Measurements from ENCODE around the gene SH3PXD2A.

SH3PXD2A gene

DNA sequence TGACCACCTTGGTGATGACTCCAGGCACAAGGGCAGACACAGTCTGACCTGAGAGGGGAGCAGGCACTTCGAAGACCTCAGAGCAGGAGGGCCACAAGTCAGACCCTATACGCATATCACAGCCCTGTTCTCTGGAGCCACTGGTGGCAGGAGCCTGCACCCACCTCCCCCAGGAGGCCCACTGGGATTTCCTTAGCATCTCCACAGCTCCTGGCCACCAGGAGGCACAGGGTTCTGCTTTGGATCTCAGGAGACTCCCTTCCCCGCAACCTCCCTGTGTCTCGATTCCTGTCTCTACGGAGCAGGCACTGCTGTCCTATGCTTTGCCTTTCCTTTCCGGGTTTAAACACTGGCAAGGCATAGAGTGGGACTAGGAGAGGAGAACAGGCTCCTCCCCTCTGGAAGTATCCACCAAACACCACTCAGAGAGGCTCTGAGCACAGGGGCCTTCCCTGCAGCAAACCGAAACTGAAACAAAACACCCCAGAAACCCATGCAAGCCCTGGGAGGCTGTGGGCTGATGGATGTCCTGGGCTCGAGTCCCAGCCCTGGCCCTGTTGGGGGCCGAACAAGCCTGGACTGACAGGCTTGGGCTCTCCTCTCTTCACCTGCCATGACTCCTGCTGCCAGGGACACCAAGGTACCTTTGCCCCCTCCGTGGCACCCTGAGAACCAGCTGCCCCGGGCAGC lies 195.6 kb downstream of the SH3PXD2A start:
- no peak for DNase-seq

DNA sequence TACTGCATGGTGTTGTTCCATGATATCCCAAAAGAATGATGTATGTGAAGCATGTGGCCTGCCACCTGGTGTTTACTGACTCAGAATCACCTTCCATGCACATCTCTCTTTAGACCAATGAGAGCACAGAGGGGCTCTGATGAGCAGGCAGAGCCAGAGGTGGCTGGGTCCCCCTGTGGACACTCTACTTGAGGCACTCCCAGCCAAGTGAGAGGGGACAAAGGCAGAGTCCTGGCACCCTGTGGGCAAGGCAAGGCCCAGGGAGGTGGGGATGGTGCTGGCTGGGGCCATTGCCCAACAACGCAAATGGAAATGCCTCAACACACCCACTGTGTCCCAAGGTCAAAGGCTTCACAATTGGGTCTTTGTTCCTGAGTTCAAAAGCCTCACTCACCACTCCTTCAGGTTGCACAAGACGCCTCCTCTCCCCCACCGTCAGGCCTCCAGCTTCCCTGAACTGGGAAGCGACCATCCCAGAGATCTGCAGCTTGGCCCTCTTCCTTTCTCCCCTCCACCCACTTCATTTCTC lies 197.3 kb downstream of the SH3PXD2A start:
- DNase-seq: no peak

DNA sequence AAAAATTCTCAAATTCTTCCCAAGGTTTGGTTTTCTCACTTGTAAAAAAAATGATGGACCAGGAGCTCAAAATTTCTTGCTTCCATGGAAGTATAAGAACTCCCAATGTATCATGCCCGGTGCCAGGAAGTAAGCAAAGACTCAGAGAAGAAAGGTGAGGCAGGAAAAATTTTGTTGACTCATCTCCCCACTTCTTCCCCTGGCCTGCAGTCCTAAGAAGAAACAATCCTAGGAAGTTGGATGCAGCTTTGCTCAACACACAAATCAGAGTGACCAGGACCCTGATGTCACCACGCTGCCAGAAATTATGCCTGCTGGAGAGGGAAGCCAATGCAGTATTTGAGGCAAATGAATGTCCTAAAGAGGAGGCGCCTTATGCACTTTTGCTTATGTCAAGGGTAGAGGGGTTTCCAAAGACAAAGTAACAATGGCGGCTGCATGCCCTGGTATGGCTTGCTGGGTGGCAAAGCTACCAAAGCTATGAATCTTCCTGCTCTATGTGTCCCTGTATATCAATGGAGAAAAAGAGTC lies 198.2 kb downstream of the SH3PXD2A start:
- DNase-seq: no peak

DNA sequence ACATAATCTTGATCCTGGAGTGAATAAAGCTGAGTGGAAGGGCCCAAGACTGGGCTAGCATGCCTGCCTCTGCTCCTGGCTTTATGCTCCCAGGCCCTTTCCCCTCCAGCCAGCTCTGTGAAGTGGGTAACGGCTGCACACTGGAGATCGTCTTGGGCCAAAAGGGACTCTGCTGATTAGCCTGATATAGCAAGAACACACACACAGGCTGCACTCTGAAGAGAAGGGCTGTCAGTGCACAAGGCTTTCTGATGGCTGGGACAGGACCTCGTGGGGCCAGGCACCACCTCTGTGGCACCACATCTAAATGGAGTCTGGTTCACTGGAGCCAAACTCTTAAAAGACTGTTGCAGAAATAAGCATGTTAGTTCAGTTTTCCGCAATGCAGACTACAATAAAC lies 200.5 kb downstream of the SH3PXD2A start:
- no peak for DNase-seq

DNA sequence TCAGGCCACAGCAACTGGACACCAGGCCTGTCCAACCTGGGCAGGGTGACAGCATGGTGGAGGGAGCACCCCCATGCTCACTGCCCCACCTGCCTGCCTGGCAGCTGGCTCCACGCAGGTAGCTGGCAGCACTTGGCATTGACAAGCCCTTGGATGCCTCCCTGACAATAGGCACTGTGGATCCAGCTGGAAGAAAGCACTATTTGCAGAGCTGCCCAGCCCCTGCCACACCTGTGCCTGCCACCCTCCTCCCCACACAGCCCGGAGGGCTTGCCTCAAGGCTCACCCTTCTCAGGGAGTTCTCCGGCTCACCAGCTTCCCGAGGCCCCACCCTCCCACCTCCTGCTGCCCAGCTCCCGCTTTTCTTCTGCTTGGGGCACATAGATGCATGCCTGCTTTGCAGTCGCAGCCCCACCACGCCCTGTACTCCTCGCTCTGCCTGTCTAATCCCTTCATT lies 201.8 kb downstream of the SH3PXD2A start:
- no peak for DNase-seq

DNA sequence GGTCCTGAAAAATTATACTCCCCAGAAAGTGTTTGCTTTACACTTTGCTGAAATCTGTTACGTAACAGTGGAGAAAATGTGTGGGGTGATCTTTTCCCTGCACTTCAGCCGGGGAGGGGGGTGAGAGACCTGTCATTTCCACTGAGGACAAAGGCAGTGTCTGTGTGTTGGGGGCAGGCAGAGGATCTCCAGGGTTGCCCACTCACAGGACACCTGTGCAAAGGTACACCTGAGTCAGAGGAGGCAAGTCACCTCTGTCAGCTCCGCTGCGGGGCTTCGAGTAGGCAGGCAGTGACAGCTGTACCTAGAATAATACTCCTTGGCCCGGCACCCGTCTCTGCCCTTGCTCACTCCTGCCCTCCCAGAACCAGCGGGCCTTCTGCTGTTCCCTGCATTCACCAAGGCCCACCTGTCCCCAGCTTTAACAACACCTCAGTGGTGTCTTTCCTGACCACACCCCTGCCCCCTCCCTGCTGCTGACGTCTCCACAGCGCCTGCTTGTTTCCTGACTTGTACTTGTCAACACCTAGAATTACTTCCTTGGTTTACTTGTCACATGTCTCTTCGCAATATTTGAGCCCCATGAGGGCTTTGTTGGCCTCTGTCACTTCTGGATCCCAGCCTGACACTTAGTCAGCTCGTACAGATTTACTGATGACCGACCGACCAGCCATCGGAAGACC lies 202.6 kb downstream of the SH3PXD2A start:
- no peak for DNase-seq

DNA sequence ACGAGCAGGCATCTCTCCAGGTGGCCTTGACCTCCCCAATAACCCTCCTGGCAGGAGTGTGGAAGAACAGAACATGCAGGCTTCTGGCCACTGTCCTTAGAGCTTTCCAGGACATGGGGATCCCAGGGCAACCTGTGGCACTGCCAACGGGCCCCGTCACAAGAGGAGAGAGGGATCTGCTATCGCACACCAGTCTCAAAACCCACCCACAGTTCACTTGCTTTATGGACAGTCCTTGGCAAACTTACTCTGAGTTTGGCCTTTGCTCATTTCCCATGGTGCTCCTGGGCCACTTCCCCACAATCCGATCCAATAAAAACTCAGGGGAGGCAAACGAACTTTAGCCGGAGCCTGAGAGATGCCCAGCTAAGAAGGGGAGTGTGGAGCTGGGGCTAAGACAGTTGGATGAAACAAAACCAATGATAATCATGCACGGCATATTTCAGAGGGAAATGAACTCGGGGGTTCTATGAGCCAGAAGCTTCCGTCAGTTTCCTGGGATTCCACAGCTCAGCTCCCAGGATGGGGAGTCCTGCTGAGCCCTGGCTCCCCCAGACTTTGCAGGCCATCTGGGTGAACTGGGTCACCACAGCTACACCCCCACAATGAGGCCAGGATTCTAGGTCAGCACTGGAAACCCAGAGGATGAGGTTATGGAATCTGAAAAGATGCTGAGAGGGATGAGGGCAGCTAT lies 203.4 kb downstream of the SH3PXD2A start:
- DNase-seq: no peak

DNA sequence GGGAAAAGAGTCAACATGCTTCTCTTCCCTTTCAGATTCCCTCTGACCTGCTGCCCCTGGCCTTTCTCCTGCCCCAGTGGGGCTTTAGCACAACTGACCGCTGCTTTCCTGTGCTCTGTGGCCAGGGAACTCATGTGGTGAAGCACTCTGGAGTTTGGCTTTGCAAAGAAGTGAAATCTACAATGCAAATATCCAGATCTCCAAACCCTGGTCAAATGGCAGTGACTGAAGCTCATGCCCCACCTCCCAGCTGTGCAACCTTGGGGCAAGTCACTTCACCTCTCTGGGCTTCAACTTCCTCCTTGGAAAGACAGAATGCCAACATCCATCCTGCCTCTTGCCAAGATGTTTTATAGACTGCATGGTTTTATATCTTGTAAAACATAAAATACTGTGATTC lies 204.0 kb downstream of the SH3PXD2A start:
- no peak for DNase-seq

DNA sequence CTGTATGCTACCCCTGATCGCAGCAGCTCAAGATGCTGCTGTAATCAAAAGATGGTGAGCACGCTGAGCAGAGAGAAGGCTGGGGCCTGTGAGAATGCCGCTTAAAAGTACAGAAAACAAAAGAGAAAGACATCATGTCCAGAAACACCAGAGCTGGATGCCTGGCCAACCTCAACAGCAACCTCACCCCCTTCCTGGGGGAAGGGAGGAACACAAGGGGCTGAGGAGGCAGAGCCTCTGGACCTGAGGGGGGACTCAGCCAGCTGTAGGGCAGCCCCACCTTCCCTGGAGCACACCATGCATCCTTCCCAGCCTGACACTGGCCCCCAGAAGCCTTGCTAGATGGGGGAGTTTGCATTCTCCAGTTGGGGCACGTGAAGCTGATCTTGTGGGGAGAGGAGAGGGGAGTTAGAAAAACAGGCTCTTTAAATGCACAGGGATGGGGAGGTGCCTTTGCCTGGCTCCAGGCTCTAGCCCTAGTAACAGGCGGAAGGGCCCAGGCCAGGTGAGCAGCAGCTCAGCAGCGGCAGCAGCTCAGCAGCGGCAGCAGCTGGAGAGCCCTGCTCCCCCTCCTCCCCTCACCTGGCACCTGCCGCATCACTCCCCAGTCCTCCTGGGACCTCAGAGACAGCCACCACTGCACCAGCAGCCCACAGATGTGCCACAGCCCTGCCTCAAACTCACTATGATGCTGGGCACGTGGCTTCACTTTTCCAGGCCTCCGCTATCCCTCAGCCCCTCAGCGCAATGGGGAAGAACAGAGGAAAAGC lies 205.5 kb downstream of the SH3PXD2A start:
- DNase-seq: no peak

DNA sequence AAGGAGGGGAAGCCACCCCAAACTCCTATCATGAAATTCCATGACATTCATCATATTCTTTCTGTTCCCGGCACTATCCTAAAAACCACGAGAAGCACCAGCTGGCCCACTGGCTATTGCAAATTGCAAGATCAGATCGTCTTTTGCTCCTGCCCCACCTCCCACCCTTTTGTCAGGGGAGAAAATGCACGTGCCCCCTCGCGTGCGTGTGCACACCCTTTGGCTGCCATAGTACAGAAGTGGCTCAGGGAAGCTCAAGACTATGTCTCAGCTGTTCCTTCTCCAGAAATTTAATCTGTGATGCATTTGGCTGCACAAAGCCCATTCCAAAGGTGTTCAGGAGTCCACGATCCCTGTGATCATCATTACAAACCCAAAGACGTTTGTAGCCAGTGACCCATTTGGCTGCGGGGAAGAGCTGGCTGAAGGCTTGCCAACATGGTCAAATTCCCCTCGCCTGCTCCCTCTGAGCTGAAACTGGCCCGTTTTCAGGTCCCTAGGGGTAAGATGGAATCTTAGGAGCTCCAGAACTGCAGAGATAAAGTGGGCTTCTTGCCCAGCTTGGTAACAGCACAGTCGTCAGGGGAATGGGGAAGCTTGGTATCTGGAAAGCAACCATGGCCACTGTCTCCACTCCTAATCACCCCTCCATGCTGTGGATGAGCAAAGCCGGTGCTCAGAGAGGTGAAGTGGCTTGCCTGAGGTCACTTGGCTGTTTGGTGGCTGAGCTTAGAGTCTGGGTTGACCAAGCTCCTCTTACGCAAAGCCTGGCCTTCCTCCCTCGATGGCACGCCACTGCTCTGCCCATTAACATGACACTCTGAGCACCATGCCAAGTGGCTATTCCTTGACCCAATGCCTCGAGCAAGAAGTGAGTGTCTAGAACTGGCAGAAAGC lies 206.5 kb downstream of the SH3PXD2A start:
- DNase-seq: no peak

DNA sequence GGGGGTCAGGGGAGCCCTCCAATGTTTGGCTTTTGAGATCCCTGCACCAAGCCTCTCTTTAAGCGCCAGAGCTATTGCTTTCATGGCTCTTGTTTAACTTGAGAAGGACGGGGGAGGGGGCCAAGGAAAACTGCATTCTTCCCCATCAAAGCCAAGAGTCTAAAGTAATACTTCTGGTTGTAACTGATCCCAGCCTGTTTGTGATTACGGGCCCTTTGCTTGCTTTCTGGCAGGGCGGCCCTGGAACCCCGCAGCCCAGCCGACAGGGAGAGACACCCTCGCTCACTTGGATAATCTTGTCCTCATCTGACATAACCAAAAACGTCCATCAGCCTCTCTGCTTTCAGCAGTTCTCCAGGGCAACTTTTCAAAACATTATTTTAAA lies 207.1 kb downstream of the SH3PXD2A start:
- no peak for DNase-seq

DNA sequence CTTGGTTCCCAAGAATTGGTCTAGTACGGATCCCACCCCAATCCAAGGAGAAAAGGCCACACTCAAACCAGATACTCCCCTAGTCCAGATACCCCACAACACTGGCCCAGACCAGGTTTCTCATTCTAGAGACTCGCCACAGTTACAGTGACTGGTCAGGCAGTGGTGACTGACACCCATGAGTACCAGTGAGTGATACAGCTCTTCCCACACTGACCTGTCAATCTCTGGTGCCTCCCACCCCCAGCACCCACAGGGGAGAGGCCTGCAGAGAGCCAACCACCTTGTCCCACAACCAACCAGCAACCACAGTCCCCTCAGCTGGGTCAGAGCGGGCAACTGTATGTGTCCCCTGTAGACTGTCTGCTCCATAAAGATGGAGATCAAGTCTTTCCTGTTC lies 209.1 kb downstream of the SH3PXD2A start:
- no peak for DNase-seq

DNA sequence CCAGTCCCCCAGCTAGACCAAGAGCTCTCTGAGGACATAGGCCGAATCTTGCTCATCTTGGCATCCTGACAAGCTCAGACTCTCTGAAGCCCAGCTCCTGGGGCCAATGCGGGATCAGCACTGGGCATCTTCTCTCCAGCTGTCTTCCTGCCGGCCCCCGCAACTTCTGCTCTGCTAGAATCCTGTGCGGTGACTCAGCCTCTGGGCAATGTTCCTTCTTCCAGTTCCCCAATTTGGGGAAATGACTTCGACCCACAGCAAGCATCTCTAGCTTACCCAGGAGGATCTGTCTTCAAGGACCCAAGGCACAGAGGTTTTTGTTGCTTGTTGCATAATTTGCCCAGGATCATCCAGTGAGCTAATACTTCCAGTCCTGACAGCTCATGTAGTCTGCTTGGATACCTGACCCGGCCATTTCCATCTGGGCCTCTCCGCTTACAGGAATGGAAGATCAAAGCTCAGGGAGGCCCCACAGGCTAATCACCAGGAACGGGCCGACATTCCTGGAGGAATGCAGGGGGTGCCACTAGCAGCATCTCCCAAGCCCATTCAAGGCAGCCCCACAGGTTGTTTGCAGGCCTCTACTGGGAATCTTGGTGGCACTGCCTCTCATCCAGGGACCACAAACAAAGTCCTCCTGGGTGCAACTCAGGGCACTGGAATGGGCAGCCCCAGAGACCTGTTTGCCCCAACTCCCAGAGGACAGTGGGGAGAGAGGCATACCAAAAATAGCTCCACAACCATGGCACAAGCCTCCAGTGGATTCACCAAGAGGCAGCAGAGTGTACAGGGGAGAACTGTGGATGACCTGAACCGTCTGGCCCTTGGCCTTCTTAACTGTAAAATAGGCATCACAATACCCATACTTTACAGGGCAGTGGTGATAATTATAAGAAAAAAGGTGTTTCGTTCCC lies 210.0 kb downstream of the SH3PXD2A start:
- DNase-seq: no peak

DNA sequence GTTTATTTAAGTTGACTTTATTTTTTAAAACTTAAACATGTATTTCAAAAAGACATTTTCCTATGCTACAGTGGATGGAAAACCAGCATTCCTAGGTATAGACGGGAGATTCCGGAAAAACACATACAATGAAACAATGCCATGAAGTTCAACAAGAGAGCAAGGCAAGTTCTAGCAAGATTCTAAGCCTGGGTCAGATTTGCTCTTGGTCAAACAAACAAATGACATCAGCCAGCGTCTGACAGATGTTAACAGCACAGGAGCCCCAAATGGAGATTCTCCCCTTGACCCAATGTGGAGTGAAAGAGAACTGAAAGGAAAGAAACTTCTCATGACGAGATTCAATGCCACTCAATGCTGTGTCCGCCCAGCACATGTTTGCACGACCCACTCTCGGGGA lies 212.0 kb downstream of the SH3PXD2A start:
- no peak for DNase-seq

DNA sequence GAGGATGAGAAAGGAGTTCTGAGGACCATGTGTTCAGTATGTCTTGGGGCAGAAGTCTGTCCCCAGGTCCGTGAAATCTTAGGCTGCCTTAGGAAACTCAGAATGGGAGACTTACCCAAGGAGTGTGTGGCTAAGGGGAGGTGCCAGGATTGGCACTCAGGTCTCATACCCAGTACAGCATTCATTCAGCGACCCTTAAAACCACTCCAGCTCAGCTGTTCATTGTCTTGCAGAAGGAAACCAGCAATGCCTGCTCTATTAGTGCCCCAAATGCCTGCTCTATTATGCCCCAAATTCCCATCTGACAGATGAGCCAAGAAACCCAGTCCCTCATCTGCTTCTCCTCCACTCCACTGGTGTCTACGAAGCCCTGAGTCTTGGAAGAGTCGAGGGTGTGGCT lies 214.1 kb downstream of the SH3PXD2A start:
- DNase-seq: peak in 1 of 2 experiments; percentile 3

DNA sequence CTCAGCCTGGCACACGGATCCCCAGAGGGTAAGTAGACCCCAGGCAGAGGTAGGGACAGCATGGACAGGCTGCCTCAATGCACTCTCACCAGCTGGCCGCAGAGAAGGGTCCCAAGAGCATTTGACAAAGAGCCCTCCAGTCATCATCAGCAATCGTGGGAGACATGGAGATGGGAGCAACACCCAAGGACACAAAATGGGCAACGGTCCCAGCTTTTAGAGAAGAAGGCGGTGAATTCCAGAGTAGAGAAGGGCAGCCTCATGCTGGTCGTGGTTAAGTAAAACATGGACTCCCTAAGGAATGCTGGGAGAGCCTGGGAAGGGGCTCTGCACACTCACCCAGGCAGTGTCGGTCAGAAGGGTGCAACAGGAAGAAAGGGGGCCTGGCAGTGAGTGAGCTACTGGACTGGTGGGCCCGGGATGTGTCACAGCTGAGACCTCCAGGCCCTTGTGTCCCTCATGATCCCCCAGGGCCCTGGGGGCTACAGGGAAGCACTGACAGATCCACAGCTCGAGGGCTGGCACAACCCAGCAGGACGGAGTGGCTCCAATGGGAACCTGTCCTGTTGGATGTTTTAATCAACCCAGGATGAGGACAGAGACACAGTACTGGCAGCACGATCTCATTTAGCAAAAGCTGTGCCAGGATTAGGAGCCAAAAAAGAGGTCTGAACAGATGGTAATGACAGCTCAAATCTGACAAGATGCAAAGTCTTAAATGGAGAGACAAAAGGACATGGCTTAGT lies 214.8 kb downstream of the SH3PXD2A start:
- DNase-seq: peak; percentile 5 to 47

DNA sequence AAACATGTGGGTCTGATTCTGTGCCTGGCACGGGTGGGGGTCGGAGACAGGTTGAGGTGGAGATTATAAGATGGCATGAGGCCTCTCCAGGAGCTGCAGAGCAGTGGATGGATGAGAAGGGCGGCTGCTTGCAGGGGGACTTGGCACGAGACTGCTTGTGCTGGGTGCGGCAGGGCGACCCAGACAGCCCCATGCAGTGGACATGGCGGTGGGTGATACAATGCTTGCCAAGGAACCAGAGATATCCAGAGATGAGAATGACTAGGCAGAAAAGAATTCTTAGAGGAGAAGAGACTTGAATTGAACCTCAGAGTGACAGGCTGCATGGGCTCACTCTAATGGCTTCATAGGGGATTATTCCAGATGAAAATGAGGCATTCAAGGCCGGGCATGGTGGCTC lies 216.4 kb downstream of the SH3PXD2A start:
- no peak for DNase-seq

DNA sequence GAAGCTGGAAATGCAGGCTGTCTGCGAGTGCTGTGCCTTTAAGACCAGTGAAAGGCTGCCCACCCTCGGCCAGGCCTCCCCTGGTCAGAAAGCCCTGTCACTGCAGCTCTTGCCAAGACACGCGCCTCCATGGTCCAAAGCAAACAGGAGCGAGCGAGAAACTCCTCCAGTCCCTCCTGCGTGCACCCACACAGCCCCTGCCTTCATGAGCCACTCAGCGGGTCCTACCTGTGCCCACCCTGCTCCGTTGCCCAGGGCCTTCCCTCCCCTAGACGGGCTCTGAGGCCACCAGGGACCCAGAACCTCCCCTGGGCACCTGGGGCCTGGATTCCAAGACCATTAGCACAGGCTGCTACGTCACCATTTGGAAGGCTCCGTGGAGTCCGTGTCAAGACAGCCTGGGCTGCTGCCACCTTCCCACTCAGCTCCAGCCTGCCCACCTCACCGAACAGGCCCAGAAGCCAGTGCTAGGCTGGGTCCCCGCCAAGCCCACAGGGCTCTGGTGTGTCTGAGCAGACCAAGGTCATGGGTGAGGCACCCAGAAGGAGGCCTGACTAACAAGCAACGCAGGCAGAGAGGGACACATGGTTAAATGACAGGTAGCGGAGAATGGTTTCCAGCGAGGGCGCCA lies 217.3 kb downstream of the SH3PXD2A start:
- DNase-seq: no peak

DNA sequence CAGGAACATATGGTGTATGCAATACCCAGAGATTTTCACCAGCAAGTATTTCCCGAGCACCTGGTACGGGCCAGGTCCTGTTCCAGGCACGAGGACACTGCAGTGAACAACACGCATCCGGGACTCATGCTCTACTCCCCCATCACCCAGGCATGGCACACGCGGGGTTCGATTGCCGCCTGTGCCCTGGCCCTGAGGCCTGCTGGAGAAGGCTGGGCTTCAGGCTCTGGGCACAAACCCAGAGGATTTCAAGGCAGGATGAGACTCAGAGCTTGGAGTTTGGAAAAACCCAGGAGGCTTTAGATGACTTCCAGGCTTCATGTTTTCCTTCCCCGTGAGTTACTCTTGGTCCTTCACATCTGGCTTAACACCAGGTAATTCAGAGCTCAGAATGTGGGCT lies 218.4 kb downstream of the SH3PXD2A start:
- DNase-seq: no peak
